Measurements from ENCODE around the gene NDUFB11. TPM values are rescaled to one million over a fixed set of nuclear protein-coding genes. Genes with fewer than 3 reads are reported as not detected.
"Not testable (repeated sequence)": the region's sequence is repeated elsewhere in the genome, so short reads cannot be mapped to it uniquely, and the experiment has no call there.

The NDUFB11 gene
- total and polyA plus RNA-seq, 9 of the 15 experiments (the other 6 are each of a cell fraction or from before 2014, with no cell fraction given): 20.9 to 269 (median 86.8) TPM

GRCh38 chrX:47135650-47136049 is 8.9 kb downstream of the NDUFB11 start:
- DNase-seq (ENCODE audit: extremely low read depth in 1 of 4, low spot score in 3 of 4) (peak in 2 of 4 experiments; percentile 26 to 45), ATAC-seq (peak; percentile 61)
- H3K79me2 ChIP-seq (ENCODE audit: control insufficient read depth, insufficient read depth, low read length); BruUV-seq (replicated peaks); H3K27ac ChIP-seq (ENCODE audit: extremely low read depth, low read depth, low read length); in situ Hi-C loops (cut with MboI); H3K9ac ChIP-seq (ENCODE audit: insufficient read depth in 1 of 2, low read depth in 2 of 2, low read length in 2 of 2); H3K9me1 ChIP-seq (ENCODE audit: control insufficient read depth, insufficient read depth, low read length); CTCF ChIA-PET (ENCODE audit: low intra/inter-chr PET ratio); H2AFZ ChIP-seq (ENCODE audit: low read depth, low read length); FAIRE-seq; H3K4me2 ChIP-seq (ENCODE audit: insufficient read depth, low read length); H3K36me3 ChIP-seq (ENCODE audit: control insufficient read depth, insufficient read depth, low read length); intact Hi-C loops (cut with micrococcal nuclease); H3K27me3 ChIP-seq (ENCODE audit: control insufficient read depth in 2 of 2, insufficient read depth in 2 of 2, low read length in 2 of 2); H3K9me3 ChIP-seq (replicated peaks; ENCODE audit: control insufficient read depth, insufficient read depth, low read depth, low read length); H4K20me1 ChIP-seq (replicated peaks; ENCODE audit: control insufficient read depth, insufficient read depth, low read length); H3K4me1 ChIP-seq (replicated peaks in 1 of 2; ENCODE audit: control insufficient read depth in 2 of 2, insufficient read depth in 2 of 2, low read length in 2 of 2); H3K4me3 ChIP-seq; TF ChIP-seq ATF3 (CRISPR knock-in tag; conservative IDR thresholded peaks at IDR 0.05): not testable (repeated sequence)
- peak; percentile 19; the same call in 1 of the 2 replicates for TF ChIP-seq ATF3 (IDR thresholded peaks at IDR 0.05)
- peak; percentile 40; the same call in 1 of the 2 replicates for TF ChIP-seq ZNF24 (IDR thresholded peaks at IDR 0.05)
- peak; percentile 88 for TF ChIP-seq NFIC (IDR thresholded peaks at IDR 0.05)
- TF ChIP-seq FOSL1 (tag; conservative IDR thresholded peaks at IDR 0.05): peak; percentile 57
- 17% methylated on average over 5 of the region's 5 CpGs for WGBS (ENCODE audit: insufficient coverage, low coverage, missing lambda C conversion rate)
- POLR2A ChIA-PET: interaction anchor here (1.2 to 2.6 kb wide), 2 partner anchors 9 to 19 kb away, joined by 3 to 19 read pairs; partner anchors contain the start of genes NDUFB11 and RBM10

GRCh38 chrX:47133493-47133892 is 11.0 kb downstream of the NDUFB11 start:
- H3K27me3 ChIP-seq (ENCODE audit: control insufficient read depth in 2 of 2, insufficient read depth in 2 of 2, low read length in 2 of 2): no peaks in the 10 kb centered on the region
- 34% methylated on average over 2 of the region's 5 CpGs for WGBS (ENCODE audit: insufficient coverage, low coverage, missing lambda C conversion rate)
- no peaks in the 10 kb centered on the region for H3K36me3 ChIP-seq (ENCODE audit: control insufficient read depth, insufficient read depth, low read length)
- no peak for ATAC-seq
- POLR2A ChIA-PET: no interaction called here
- H4K20me1 ChIP-seq (replicated peaks; ENCODE audit: control insufficient read depth, insufficient read depth, low read length): no peaks in the 10 kb centered on the region
- in situ Hi-C loops (cut with MboI) (no loop called here), intact Hi-C loops (cut with micrococcal nuclease) (no loop called here)
- H3K4me2 ChIP-seq (ENCODE audit: insufficient read depth, low read length): no peak overlapping the region
- H2AFZ ChIP-seq (ENCODE audit: low read depth, low read length): no peak overlapping the region
- no peaks in the 10 kb centered on the region for H3K79me2 ChIP-seq (ENCODE audit: control insufficient read depth, insufficient read depth, low read length)
- no peak for FAIRE-seq
- CTCF ChIA-PET (ENCODE audit: low intra/inter-chr PET ratio): no interaction called here
- H3K9ac ChIP-seq (ENCODE audit: insufficient read depth in 1 of 2, low read depth in 2 of 2, low read length in 2 of 2): no peak overlapping the region
- H3K27ac ChIP-seq (ENCODE audit: extremely low read depth, low read depth, low read length): no peak overlapping the region
- H3K9me3 ChIP-seq (replicated peaks; ENCODE audit: control insufficient read depth, insufficient read depth, low read depth, low read length): no peaks in the 10 kb centered on the region
- no peak for DNase-seq (ENCODE audit: extremely low read depth in 1 of 4, low spot score in 3 of 4)
- H3K4me1 ChIP-seq (replicated peaks in 1 of 2; ENCODE audit: control insufficient read depth in 2 of 2, insufficient read depth in 2 of 2, low read length in 2 of 2): peaks cover 0 to 3% of the 10 kb centered on the region in 2 experiments; a peak in 1 of 5 replicates
- BruUV-seq (replicated peaks): no TSS peak
- no peaks in the 10 kb centered on the region for H3K9me1 ChIP-seq (ENCODE audit: control insufficient read depth, insufficient read depth, low read length)
- no peak overlapping the region for H3K4me3 ChIP-seq
- TF ChIP-seq ZNF830 (CRISPR knock-in tag; IDR thresholded peaks at IDR 0.05) (no peak), DNMT1 (IDR thresholded peaks at IDR 0.05) (no peak), CBX5 (IDR thresholded peaks at IDR 0.05; ENCODE audit: borderline replicate concordance, low read depth) (no peak), FOS (IDR thresholded peaks at IDR 0.05; ENCODE audit: extremely low read depth, insufficient read length) (no peak), ZNF431 (CRISPR knock-in tag; IDR thresholded peaks at IDR 0.05) (no peak), ASH1L (IDR thresholded peaks at IDR 0.05; ENCODE audit: borderline replicate concordance, low read depth, partially characterized antibody) (no peak), MLX (CRISPR knock-in tag; conservative IDR thresholded peaks at IDR 0.05) (no peak), MAX (CRISPR knock-in tag; IDR thresholded peaks at IDR 0.05) (no peak)
